T-helper 2 cell (primary cell): Measurements from ENCODE around the gene SLC8B1.

Source experiments
- DNase-seq, 5 experiments: peaks; one replicate each; pipeline versions ENCODE4 v3.0.0 to v3.0.0-alpha.2; 2012 to 2022

Gene SLC8B1

GRCh38 chr12:113292547-113292946 is 42.4 kb downstream of the SLC8B1 start:
- DNase-seq, result no peak

- no peak for DNase-seq
Observed at GRCh38 chr12:113292091-113292490, 42.8 kb downstream of the SLC8B1 start.

- no peak for DNase-seq
Observed at GRCh38 chr12:113291586-113291985, 43.3 kb downstream of the SLC8B1 start.

- no peak for DNase-seq
Observed at GRCh38 chr12:113290506-113290905, 44.4 kb downstream of the SLC8B1 start.

- no peak for DNase-seq
Observed at GRCh38 chr12:113289361-113289760, 45.5 kb downstream of the SLC8B1 start.

- no peak for DNase-seq
Observed at GRCh38 chr12:113287899-113288282, 47.0 kb downstream of the SLC8B1 start.

GRCh38 chr12:113287146-113287898 is 47.6 kb downstream of the SLC8B1 start:
- no peak for DNase-seq

GRCh38 chr12:113286712-113287111 is 48.2 kb downstream of the SLC8B1 start:
- DNase-seq, result no peak

GRCh38 chr12:113285679-113286610 is 49.0 kb downstream of the SLC8B1 start:
- no peak for DNase-seq

- no peak for DNase-seq
Observed at GRCh38 chr12:113284751-113285150, 50.2 kb downstream of the SLC8B1 start.

- DNase-seq, result no peak
Observed at GRCh38 chr12:113278633-113279032, 56.3 kb downstream of the SLC8B1 start.

- DNase-seq, result no peak
Observed at GRCh38 chr12:113278141-113278540, 56.8 kb downstream of the SLC8B1 start.

GRCh38 chr12:113277511-113277910 is 57.4 kb downstream of the SLC8B1 start:
- DNase-seq, result no peak

- no peak for DNase-seq
Observed at GRCh38 chr12:113276946-113277500, 57.9 kb downstream of the SLC8B1 start.

- DNase-seq, result no peak
Observed at GRCh38 chr12:113276306-113276705, 58.6 kb downstream of the SLC8B1 start.

GRCh38 chr12:113274848-113275247 is 60.1 kb downstream of the SLC8B1 start:
- no peak for DNase-seq

GRCh38 chr12:113273053-113273725 is 61.7 kb downstream of the SLC8B1 start:
- no peak for DNase-seq

- DNase-seq, result no peak
Observed at GRCh38 chr12:113271853-113272561, 62.9 kb downstream of the SLC8B1 start.

GRCh38 chr12:113271466-113271852 is 63.5 kb downstream of the SLC8B1 start:
- no peak for DNase-seq

- no peak for DNase-seq
Observed at GRCh38 chr12:113270709-113271009, 64.2 kb downstream of the SLC8B1 start.

GRCh38 chr12:113269257-113269943 is 65.5 kb downstream of the SLC8B1 start:
- no peak for DNase-seq

- DNase-seq, result no peak
Observed at GRCh38 chr12:113268621-113269020, 66.3 kb downstream of the SLC8B1 start.
